DMS53 (cell line): ENCODE data around the gene LEKR1.

ENCODE experiments used
- DNase-seq: peaks from one replicate; lab custom pipeline; 2025; lab: John Stamatoyannopoulos, UW

LEKR1 gene

DNA sequence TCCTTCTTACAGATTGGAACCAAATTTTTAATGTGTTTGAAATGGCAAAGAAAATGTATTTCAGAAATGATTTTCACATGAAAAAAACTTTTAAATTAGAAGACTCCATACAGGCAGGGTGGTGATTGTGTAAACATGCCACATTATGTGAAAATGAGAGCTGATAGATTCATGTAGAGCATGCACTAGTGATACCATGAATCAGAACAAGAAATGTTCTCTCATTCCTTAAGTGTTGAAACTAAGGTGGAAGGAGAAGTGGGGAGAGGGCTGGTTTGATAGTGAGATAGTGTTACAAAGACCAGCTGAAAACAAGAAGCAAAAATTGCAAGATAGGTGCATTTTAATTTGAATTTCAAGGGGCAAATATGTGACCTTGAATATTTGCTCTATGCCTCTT, 233.5 kb downstream of the LEKR1 start:
- DNase-seq = no peak

DNA sequence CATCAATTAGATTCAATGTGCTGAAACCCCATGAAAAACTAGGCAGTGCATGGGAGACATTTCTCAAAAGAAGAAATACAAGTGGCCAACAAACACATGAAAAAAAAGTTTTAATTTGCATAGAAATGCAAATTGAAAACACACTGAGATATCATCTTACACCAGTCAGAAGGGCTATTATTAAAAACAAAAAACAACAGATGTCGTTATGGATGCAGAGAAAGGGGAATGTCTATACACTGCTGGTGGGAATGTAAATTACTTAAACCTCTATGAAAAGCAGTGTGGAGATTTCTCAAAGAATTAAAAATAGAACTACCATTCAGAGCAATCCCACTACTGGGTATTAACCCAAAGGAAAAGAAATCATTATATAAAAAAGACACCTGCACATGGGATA, 235.1 kb downstream of the LEKR1 start:
- no peak for DNase-seq

DNA sequence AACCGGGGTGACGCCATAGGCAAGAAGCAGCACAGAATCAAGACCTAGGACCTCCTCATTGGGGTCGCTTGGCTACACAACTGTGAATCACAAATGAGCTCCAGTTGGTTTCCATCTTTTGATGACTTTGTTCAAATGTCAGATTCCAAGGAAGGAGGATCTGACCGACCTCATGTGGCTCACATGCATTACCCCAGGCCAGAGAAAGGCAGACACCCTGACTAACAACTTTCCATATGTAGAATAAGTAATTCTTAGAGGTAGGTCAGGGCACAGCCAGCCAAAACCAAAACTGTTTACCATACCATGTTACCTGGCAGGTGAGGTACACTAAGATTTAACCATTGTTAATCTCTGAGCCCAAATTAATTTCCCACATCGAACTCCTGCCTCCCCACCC, 237.3 kb downstream of the LEKR1 start:
- no peak for DNase-seq

DNA sequence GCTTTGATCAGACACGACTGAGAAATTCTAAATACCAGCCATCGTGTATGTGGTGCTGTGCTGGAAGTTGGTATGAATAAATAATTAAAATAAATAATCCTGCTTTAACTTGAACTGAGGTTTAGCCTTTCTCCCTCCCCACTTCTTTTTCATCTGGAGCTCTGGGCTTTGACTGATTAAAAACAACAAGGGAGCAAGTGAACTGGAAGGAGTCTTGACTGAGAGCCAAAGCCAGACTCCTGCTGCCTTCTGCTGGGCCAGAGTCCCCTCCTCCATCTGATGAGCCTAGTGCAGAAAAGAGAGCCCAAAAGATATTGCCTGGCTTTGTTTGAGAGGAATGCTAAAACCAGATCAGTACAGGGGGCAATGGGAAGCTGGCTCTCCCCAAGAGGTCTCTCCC, 237.8 kb downstream of the LEKR1 start:
- no peak for DNase-seq

DNA sequence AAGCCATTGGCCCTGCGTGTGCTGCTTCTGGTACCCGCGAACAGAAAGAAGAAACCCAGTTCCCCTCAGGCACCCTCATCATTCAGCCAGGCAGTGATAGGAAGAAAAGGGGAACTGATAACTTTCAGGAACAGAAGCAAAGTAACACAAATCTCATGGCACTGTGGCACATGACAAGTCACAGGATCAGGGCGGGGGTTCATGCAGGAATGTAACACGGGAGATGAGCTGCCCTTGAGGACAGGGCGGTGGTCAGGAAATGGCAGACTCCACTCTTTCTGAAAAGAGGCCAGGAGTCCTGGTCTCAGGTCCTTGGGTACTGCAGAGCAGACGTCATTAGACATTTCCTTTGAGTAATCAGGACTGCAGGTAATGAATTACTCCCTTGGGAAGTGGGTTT, 238.2 kb downstream of the LEKR1 start:
- no peak for DNase-seq

DNA sequence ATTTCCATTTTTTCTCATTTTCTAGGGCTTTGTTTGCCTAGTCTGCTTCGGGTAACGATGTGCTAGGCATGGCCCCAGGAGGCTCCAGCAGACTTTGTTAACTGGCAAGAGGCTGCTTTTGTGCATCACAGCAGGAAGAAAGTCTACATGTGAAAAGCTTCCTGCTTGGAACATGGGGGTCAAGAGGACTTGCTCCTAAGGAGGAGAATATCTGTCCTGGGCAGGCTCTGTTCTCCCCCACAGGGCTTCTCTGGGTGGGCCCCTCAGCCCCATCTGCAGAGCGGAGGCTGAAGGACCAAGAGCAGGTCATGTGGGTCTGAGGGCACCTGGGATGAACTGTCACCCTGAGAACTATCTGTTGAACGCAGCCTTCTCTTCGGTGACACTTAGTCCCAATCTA, 239.0 kb downstream of the LEKR1 start:
- DNase-seq = no peak

DNA sequence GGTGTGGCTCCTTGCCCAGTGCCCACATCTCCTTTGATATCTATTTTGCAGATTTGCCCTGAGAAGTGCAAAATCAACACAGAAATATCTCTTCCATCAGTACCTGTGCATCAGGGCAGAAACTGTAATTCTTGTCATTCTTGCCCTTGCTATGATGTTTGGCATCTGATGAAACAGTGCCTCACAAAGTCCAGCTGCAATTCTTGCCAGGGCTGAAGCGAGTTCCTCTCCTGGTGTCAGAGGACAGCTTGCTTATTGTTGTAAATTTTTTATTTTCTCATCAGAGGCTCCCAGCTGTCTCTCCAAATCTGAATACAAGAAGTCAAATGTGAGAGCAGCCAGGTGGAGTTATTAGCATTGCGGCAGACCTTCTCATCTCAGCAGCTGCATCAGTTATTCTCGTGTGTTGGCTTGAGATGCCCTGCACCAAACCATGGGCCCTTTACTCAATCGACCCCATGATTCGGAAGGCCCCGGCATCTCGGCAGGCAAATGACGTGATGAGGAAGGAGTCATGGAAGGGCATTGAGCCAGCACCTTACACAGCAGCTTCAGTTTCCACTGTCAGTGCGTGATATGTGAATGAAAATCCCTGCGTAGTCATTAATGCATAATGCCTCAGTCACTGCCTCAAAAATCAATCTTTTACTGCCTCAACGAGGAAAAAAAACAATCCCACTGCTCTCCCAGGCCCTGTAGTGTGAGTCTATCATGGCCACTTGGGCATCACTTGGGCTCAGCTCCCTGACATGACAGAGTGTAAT, 240.4 kb downstream of the LEKR1 start:
- no peak for DNase-seq

DNA sequence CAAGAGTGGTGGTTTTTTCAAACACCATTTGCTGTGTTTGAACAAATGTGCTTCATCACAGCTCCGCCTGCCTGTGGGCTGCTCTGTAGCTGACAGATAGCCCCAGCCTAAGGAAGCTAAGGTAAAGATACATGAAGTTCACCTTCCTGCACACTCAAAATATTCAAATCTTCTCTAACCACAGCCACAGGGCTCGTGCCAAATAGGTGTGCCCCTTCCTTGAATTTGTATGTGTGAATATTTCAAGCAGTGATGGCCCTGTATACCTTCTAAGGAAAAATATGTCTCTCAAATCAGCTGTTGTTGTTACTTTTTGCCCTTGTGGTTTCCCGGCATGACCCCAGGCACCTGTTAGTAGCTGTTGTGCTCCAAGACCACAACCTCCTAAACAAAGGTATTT, 241.0 kb downstream of the LEKR1 start:
- no peak for DNase-seq

DNA sequence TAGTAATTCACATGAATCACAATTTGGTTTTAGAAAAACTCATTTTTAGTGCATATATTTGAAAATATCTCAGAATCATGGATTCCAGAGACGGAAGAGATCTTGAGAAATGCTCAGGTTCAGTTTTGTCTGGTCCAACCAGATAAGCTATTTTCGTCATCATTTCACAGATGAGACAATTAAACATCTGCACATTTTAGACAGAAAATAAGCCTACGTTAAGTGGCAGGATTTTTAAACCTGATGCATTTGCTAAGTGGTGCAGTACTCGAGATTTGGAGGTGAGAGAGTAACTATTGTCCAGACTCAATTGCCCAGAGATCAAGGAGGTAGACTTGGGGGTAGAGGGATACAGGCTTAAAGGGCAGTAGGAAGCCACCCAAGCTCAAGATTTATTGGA, 243.3 kb downstream of the LEKR1 start:
- no peak for DNase-seq

DNA sequence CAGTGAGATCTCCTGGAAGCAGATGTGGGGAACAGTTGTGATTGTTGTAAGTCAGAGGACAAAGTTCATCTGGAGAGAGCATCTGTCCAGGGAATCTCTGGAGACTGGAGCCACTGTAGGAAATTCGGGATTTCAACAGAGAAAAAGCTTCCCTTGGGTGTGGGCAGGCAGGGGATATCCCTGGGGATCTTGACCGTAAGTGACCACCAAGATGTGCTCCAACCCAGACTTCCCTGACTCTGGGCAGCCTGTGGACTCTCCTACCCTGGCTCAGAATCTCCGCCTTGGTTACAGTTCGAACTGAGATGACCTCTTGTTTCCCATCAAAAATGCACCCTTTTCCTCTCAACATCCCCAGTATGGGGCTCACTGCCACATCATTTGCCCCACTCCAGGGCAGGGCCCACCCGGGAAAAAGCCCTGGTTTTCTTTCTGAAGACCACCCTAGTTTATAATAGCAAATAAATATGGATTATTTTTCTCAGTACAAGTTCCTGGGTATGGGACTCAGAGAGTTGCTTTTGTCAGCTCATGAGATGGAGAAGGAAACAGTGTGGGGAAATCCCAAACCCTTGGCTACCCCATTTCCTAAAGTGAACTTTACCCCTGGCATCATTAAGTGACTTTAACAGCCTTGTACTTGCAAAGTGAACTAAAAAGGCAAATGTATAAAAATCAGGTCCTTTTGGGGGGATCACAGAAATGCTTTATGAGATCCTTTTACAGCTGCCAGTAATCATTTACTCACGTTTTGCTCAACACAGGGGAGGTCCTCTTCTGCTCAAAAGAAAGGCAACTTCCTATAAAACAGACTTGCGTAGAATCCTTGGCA, 243.9 kb downstream of the LEKR1 start:
- DNase-seq = no peak

DNA sequence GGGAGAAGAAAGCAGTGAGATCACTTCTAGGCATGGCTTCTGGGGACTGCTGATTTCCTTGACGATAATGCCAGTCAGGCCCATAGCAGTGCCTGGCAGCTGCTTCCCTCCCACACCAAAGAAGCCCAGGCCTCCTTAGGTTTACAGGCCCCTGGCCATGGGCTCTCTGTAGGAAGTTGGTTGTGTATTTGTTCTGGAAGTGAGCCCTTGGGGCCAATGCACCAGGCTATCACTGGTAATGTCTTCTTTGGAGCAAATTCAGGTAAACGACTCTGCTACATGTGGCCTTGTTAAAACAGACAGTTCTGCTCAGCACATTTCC, 244.5 kb downstream of the LEKR1 start:
- no peak for DNase-seq

DNA sequence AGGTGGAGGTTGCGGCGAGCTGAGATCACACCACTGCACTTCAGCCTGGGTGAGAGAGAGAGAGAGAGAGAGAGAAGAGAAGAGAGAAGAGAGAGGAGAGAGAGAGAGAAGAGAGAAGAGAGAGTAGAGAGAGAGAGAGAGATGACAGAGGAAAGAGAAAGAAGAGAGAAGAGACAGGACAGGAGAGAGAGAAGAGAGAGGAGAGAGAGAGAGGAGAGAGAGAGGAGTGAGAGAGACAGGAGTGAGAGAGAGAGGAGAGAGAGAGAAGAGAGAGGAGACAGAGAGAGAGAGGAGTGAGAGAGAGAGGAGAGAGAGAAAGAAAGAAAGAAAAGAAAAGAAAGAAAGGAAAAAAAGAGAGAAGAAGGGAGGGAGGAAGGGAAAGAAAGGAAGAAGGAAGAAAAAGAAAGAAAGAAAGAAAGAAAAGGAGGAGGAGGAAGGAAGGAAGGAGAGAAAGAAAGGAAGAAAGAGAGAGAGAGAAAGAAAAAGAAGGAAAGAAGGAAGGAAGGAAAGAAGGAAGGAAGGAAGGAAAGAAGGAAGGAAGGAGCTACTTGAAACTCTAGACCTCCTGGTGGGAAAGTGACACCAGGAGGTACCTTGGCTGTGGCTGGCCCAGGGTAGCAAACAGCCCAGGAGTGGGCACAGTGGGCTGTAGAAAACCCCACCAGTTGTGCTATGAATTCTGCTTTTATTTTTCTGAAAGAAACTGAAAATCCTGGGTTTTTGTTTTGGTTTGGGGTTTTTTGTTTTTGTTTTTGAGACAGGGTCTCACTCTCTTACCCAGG, 245.8 kb downstream of the LEKR1 start:
- DNase-seq = no peak

DNA sequence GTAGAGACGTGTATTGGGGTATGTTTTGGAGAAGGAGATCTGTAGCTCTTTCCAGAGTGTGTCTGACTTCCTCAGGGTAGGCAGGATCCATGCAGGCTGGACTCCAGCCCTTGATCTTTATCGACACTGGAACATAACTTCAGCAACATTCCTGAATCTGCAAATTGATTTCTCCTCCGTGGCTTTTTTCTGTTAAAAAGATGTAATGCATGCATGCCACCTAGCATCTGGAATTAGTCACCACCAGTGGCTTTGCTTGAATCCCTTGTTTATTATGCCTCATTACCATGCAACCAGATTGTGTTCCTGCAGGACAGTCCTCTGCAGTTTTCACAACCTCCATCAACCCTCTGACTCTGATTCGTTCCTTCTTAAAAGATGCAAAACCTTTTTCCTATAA, 247.7 kb downstream of the LEKR1 start:
- DNase-seq = peak; percentile 14

DNA sequence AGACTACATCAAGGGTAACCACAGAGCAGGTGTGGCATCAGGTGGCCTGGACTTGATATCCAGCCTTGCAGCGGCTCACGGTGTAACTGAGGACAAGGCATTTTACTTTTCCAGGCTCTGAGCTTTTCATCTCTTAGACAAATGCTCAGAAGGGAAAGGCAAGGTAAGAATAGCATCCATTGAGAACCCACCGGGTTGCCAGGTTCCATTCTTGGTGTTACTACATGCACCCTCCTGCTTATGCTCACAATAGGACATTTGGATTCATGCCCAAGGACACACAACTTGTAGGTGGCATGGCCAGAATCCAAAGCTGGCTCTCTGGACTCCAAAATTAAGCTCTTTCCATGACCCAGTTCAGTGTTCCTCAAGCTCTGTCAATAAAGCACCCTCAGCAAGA, 248.3 kb downstream of the LEKR1 start:
- DNase-seq = no peak

DNA sequence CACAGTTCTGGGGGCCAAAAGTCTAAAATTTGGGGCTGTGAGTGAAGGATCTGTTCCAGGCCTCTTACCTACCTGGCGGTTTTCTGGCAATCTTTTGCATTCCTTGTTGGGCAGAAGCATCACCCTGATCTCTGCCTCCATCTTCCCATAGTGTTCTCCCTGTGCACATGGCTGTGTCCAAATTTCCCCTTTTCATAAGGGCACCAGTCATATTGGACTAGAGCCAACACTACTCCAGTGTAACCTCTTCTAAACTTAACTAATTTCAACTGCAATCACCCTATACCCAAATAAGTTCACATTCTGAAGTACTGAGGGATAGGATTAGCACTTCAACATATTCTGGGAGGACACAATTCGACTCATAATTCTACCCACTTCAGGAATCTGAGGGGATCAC, 248.8 kb downstream of the LEKR1 start:
- no peak for DNase-seq

DNA sequence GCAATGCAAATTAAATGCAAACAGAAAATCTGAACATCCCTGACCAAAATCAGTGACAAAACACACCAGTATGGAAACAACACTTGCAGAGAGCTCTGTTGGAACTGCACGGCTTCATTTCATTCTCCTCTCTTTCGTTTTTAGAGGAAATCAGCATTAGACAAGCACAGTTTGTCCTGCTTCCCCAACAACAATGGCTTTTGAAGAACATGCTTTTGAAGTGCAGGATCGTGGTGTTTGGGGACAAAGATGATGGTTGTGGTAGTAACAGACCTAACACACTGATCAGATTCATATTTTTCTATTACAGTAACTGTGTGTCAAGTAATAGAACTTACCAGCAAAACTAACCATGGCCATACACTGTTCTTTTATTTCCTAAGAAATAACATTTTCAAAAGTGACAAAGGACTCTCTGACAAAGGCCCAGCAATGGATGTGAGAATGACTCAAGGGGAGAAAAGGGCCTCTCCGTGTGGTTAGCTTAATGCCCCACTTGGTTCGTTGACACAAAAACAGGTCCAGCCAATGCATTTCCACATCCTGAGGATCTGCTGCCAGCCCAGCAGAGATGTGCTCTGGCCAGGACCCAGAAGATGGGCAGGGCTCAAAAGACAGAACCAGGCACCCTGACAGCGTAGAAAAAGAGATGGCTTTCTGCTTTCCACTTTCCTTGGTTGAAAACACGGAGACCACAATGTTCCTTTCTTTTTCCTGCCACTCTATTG, 249.7 kb downstream of the LEKR1 start:
- DNase-seq = peak; percentile 49

DNA sequence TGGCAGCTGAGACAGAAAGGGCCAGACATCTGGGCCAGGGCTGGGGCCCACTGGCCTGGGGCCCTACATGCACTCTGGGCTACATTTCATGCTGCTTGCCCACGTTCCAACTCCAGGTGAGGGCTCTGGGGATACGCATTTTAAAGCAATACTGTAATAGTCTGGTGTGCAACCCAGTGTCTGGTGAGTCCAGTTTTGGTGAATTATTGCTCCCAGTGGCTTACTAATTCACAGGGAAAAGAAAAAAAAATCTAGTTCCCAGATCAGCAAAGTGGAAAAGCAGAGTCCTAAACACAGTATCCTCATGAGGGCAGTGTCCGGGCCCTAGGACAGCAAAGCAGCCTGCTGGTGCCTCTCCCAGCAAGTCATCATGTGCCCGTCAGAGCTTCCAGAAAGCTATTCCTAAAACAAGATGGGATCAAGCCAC, 251.4 kb downstream of the LEKR1 start:
- DNase-seq = no peak

DNA sequence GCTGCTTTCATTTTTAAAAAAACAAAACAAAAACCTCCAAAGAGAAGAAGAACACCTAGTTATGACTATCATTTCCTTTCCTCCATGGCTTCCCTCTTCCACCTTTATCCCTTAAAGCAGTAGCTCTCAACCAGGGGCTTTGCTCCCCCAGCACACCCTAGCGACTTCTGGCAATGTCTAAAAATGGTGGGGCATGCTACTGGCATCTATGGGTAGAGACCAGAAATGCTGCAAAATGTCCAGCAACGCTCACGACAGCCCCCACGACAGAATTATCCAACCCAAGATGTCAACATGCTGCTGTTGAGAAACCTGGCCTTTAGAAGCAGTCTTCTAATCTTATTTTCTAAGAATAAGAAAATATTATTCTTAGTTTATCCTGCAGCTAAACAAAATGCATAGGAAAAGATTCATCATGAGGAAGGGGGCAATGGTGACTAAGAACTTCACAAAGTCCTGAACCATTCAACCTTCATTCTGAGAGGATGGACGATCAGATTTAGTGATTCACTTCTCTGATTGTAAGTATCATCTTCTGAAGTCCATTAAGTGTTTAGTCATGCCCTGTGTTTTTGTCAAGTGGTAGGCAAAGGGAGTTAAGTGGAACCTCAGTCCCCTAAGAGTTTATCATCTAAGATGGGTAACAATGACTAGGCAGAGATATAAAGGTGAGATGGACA, 252.1 kb downstream of the LEKR1 start:
- DNase-seq = peak; percentile 15

DNA sequence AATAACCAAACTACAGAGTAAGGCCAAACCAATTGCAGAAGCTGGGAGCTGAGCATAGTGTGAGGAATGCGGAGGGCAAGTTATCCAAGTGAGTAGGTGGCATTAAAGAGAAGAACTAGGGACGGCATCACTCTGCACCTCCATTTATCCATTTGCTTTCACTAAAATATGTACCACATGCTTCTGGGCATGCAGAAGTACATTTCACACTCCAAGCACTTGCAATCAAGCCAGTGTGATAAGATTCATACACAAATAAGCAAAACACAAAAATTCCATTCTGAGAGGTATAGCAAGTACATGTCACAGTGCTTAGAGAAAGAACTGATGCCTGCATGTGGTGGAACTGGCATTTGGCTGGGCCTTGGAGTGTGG, 252.6 kb downstream of the LEKR1 start:
- no peak for DNase-seq

DNA sequence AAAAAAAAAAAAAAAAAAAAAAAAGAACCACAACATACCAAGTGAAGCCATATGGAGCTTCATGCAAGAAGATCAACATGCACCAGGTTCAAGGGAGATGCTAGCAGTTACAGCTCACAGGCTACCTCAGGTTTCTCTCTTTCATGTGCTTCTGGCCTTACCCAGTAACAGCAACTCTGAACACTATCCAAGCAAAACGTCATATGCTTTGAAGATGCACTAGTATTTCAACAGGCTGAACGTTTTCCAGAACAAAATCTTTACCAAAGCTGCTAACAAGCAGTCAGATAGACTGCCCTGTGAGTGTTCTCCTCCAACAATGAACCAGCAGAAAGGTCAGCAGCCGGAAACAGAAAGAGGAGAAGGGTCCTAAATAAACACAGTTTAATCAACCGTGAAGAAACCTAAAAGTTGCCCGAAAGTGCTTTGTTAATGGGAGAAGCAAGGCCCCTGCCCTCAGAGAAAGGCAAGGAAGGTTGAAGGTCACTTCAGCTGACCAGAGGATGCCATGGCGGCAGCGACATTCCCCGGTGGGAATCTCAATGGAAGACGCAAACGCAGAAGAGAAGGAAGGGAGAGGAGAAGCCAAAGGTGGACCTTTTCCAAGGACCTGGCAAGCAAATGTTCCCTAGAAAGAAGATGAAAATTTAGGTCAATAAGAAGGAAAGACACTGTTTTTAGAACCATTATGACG, 253.7 kb downstream of the LEKR1 start:
- DNase-seq = no peak

DNA sequence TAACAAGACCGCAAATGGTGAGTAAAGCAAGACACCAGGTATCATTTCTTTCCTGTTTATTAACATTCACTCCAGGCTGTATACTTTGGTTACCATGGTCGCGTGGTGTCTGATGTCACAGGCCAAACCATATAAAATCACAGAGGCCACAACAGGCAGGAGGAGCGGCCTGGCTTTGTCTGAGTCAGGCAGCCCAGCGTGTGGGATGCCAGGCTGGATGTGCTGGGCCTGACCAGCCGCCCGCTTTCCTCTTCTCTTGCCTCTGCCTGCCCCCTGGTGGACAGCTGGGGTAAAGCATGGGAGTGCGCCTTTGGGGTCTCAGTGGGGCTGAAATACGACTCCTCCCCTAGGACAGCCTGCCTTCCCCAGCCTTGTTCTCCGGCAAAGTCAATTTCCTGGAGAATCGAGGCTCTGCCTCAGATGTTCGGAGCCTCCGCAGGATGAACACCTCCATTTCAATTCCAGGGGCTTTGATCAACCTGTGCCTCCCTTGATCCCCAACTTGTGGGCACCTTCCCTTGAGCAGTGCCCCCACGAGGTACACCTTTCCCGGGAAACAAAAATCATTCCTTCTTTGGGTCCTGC, 255.6 kb downstream of the LEKR1 start:
- no peak for DNase-seq
